Transverse colon (tissue), 4 donors: ENCODE measurements around the gene LRP1B. TPM values are rescaled to one million over a fixed set of nuclear protein-coding genes. Genes with fewer than 3 reads are reported as not detected.

Experiments
- DNase-seq: peaks from one replicate; pipeline ENCODE4 v3.0.0-alpha.2; 2019
- H3K27ac ChIP-seq, 4 donors: fragments of 200-600 bp; sonication (generic); 2 replicates each; pipeline ENCODE4 v1.5.1; 2016 to 2018; ENCODE audit warnings: inconsistent platforms in 4 of 4
- H3K27me3 ChIP-seq: fragments of 200-600 bp; sonication (generic); 2 replicates; pipeline ENCODE4 v1.5.1; 2017; ENCODE audit warnings: inconsistent platforms
- H3K36me3 ChIP-seq, 4 donors: fragments of 200-600 bp; sonication (generic); 2 replicates each; pipeline ENCODE4 v1.5.1; 2017 to 2019; ENCODE audit warnings: inconsistent platforms in 4 of 4
- H3K4me1 ChIP-seq, 4 donors: fragments of 200-600 bp; sonication (generic); 2 replicates each; pipeline ENCODE4 v1.5.1; 2017 to 2020; ENCODE audit warnings: inconsistent platforms in 4 of 4
- H3K4me3 ChIP-seq, 4 donors: fragments of 200-600 bp; sonication (generic); 1 replicate in 1 of 4; 2 replicates in 3 of 4; pipeline versions ENCODE4 v1.5.1 to v1.6.1; 2017 to 2019; ENCODE audit warnings: inconsistent platforms in 4 of 4
- H3K9me3 ChIP-seq, 2 donors: fragments of 200-600 bp; sonication (generic); 2 replicates each; pipeline ENCODE4 v1.5.1; 2017 to 2019; ENCODE audit warnings: inconsistent platforms in 2 of 2
- EP300 ChIP-seq: sonication (generic); formaldehyde crosslinking; IDR thresholded peaks from one replicate; pipeline ENCODE4 v1.6.1; 2017; ENCODE audit warnings: antibody characterized with exemption, low read depth
- POLR2A ChIP-seq: fragments of 450-650 bp; IDR thresholded peaks from one replicate; pipeline ENCODE4 v1.6.1; 2016; ENCODE audit warnings: antibody characterized with exemption, mild to moderate bottlenecking, moderate library complexity
- POLR2AphosphoS5 ChIP-seq, 3 donors: sonication (generic); formaldehyde crosslinking; IDR thresholded peaks; one replicate each; pipeline ENCODE4 v1.6.1; 2016; ENCODE audit warnings: antibody characterized with exemption in 3 of 3
- WGBS, 2 donors: methylation state at CpG; one replicate each; pipeline ENCODE4 v1.1.5; 2018; ENCODE audit warnings: low coverage in 1 of 2; 5-methylcytosine and 5-hydroxymethylcytosine counted together
- in situ Hi-C, 4 donors: fragments of 200-750 bp; cut with MboI; loops; one replicate each; pipeline versions ENCODE4 v1.15.0 to v1.15.1; 2017; ENCODE audit warnings: low sequenced_read_pairs in 3 of 4, low pct_ligation_motif_present in 1 of 4, low pct_unique_long_range_greater_than_20kb in 1 of 4
- intact Hi-C: fragments of 100-400 bp; cut with DNase I; formaldehyde crosslinking; loops from one replicate; pipeline ENCODE4 v1.15.1; 2023; ENCODE audit warnings: low total_unique reads
- total RNA-seq, 4 donors: library from RNA; depleted of rRNA; stranded (reverse); fragments of >200 nt; gene quantifications; one replicate each; pipeline ENCODE4 v1.1.0, GENCODE V29; 2016
- TF ChIP-seq, protein P1 (sequence below), 5 experiments: fragments of 200-600 bp in 3 of 5; fragments of 450-650 bp in 2 of 5; sonication (generic) in 3 of 5; IDR thresholded peaks; 1 replicate in 2 of 5; 2 replicates in 3 of 5; pipeline ENCODE4 v1.5.1; 2016 to 2017; ENCODE audit warnings: antibody characterized with exemption in 5 of 5, inconsistent platforms in 3 of 5, mild to moderate bottlenecking in 2 of 5, moderate library complexity in 1 of 5

Gene LRP1B
- total RNA-seq, 4 donors from 2014 or later, result 0.48 to 5.4 (median 0.82) TPM; not detected in 1

DNA sequence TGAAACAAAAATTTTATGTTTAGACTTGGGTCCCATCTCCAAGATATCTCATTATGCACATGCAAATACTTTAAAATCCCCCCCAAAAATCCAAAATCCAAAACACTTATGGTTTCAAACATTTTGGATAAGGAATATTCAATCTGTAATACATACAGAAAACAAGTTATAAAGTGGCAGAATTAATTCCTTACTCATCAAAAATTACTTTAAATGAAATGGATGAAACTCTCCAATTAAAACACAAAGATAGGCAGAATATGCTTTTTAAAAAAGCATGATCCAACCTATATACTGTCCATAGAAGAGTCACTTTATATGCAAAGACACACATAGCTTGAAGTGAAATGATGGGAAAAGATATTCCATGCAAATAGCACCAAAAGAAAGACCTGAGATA is 744.6 kb downstream of the LRP1B start:
- intact Hi-C loops, result no loop called here
- DNase-seq, result no peak
- no peaks in the 10 kb centered on the region for H3K4me1 ChIP-seq
- in situ Hi-C loops, result no loop called here
- no peaks in the 10 kb centered on the region for H3K36me3 ChIP-seq
- H3K27ac ChIP-seq, result no peak overlapping the region
- TF ChIP-seq EP300 (no peak), POLR2AphosphoS5 (IDR thresholded peaks at IDR 0.05) (no peak)
- TF ChIP-seq, protein P1, sequence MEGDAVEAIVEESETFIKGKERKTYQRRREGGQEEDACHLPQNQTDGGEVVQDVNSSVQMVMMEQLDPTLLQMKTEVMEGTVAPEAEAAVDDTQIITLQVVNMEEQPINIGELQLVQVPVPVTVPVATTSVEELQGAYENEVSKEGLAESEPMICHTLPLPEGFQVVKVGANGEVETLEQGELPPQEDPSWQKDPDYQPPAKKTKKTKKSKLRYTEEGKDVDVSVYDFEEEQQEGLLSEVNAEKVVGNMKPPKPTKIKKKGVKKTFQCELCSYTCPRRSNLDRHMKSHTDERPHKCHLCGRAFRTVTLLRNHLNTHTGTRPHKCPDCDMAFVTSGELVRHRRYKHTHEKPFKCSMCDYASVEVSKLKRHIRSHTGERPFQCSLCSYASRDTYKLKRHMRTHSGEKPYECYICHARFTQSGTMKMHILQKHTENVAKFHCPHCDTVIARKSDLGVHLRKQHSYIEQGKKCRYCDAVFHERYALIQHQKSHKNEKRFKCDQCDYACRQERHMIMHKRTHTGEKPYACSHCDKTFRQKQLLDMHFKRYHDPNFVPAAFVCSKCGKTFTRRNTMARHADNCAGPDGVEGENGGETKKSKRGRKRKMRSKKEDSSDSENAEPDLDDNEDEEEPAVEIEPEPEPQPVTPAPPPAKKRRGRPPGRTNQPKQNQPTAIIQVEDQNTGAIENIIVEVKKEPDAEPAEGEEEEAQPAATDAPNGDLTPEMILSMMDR (IDR thresholded peaks at IDR 0.05), result no peak
- H3K27me3 ChIP-seq, result no peaks in the 10 kb centered on the region
- no peak overlapping the region for H3K4me3 ChIP-seq
- H3K9me3 ChIP-seq, result no peaks in the 10 kb centered on the region

- H3K27ac ChIP-seq, result no peak overlapping the region
- H3K27me3 ChIP-seq, result no peaks in the 10 kb centered on the region
- TF ChIP-seq POLR2AphosphoS5 (IDR thresholded peaks at IDR 0.05) (no peak), POLR2A (no peak), EP300 (no peak)
- TF ChIP-seq, protein P1 (IDR thresholded peaks at IDR 0.05), result no peak
- no peak for DNase-seq
- WGBS, 2 donors, result 61 to 63% methylated on average over 4 of the region's 4 CpGs
- H3K4me3 ChIP-seq, result no peak overlapping the region
- intact Hi-C loops (no loop called here), in situ Hi-C loops (no loop called here)
- H3K9me3 ChIP-seq, result no peaks in the 10 kb centered on the region
- no peaks in the 10 kb centered on the region for H3K4me1 ChIP-seq
- no peaks in the 10 kb centered on the region for H3K36me3 ChIP-seq
Observed at GRCh38 chr2:141384676-141385075, 746.1 kb downstream of the LRP1B start.

GRCh38 chr2:141381946-141382345 is 748.9 kb downstream of the LRP1B start:
- H3K36me3 ChIP-seq, result no peaks in the 10 kb centered on the region
- no peaks in the 10 kb centered on the region for H3K4me1 ChIP-seq
- intact Hi-C loops, result no loop called here
- WGBS, 2 donors, result 92% methylated on average over 1 of the region's 1 CpG; no CpG with 5 or more reads in 1 of the 2 donors
- H3K9me3 ChIP-seq, result no peaks in the 10 kb centered on the region
- no peak for DNase-seq
- TF ChIP-seq, protein P1 (IDR thresholded peaks at IDR 0.05), result no peak
- TF ChIP-seq POLR2A (no peak), POLR2AphosphoS5 (IDR thresholded peaks at IDR 0.05) (no peak), EP300 (no peak)
- in situ Hi-C loops, result no loop called here
- H3K4me3 ChIP-seq, result no peak overlapping the region
- H3K27ac ChIP-seq, result no peak overlapping the region
- H3K27me3 ChIP-seq, result no peaks in the 10 kb centered on the region

DNA sequence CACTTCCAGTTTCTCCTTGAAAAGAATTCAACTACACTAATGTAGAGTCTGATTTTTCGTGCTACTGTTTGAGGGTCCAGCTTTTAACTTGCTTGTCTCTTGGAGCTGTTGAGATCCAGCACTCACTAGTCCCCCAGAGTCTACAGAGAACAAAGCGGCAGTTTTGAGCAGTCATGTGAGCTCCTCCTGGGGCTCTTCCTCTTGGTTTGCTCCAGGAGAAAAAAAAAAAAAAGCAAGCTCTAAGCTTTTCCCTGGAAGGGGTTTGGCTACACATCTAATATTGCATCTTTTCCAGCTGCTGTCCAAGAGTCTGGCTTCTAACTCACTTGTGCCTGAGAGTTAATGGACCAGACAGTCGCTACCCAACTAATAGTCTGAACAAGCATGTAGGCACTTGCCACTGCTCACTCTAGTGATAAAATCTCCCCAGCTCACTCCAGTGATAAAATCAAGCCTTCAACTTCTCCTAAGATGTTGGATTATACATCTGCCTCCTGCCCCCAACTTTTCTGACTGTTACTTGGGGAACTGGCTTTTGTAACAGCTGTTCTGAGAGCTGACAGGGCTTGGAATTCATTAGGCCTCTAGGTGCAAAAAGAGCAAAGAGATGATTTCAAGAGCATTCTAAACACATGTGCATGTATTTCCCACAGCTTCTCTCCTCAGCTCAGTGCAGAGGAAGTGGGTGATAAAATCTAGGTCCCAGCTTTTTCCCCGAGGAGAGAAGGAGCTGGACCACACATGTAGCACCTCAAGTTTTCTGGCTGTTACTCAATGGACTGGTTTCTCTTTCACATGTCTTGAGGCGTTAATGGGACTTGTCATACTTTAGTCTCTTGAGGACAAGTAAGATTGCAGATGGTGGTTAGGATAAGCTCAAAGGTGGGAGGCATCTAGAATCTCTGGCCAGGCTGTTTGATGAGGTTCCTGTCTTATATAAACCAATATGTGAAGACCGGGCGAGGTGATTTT is 750.5 kb downstream of the LRP1B start:
- no peak overlapping the region for H3K4me3 ChIP-seq
- 74 to 92% methylated on average over 4 to 7 of the region's 7 CpGs for WGBS, 2 donors
- no peaks in the 10 kb centered on the region for H3K9me3 ChIP-seq
- no peak overlapping the region for H3K27ac ChIP-seq
- H3K27me3 ChIP-seq, result no peaks in the 10 kb centered on the region
- H3K4me1 ChIP-seq, result no peaks in the 10 kb centered on the region
- H3K36me3 ChIP-seq, result no peaks in the 10 kb centered on the region
- no peak for TF ChIP-seq POLR2A
- TF ChIP-seq, protein P1 (IDR thresholded peaks at IDR 0.05), result no peak
- no peak for TF ChIP-seq POLR2AphosphoS5 (IDR thresholded peaks at IDR 0.05)
- TF ChIP-seq EP300, result no peak
- intact Hi-C loops, result no loop called here
- in situ Hi-C loops, result no loop called here
- DNase-seq, result no peak
